Mesenchymal stem cell (in vitro differentiated cells and primary cell): ENCODE results near the gene SLC35F1.

Experiments used
- DNase-seq: peaks from one replicate; pipeline ENCODE4 v3.0.0-alpha.2; 2013
- H2AFZ ChIP-seq: one replicate; pipeline ENCODE4 v1.6.1; 2013; ENCODE audit warnings: low read depth, mild to moderate bottlenecking, control low read depth, inconsistent platforms, low read length, moderate library complexity
- H2AK5ac ChIP-seq: 2 replicates; pipeline ENCODE4 v1.6.1; 2013; ENCODE audit warnings: low read length, moderate library complexity, mild to moderate bottlenecking, inconsistent platforms; ENCODE audit not compliant: severe bottlenecking
- H2BK120ac ChIP-seq: one replicate; pipeline ENCODE4 v1.6.1; 2013; ENCODE audit warnings: low read depth, mild to moderate bottlenecking, inconsistent platforms, low read length, moderate library complexity
- H2BK12ac ChIP-seq, 2 experiments: one replicate each; pipeline ENCODE4 v1.6.1; 2013; ENCODE audit warnings: inconsistent platforms in 2 of 2, low read length in 2 of 2, mild to moderate bottlenecking in 2 of 2, moderate library complexity in 2 of 2, control low read depth in 1 of 2
- H2BK15ac ChIP-seq: one replicate; pipeline ENCODE4 v1.6.1; 2013; ENCODE audit warnings: mild to moderate bottlenecking, low read depth, inconsistent platforms; ENCODE audit not compliant: poor library complexity, severe bottlenecking
- H2BK5ac ChIP-seq: 2 replicates; pipeline ENCODE4 v1.6.1; 2013; ENCODE audit warnings: low read depth, mild to moderate bottlenecking, low read length, control low read depth, inconsistent platforms; ENCODE audit not compliant: poor library complexity, severe bottlenecking
- H3K14ac ChIP-seq, 2 experiments: one replicate each; pipeline ENCODE4 v1.6.1; 2013; ENCODE audit warnings: inconsistent platforms in 2 of 2, low read length in 2 of 2, control low read depth in 1 of 2, mild to moderate bottlenecking in 1 of 2, moderate library complexity in 1 of 2
- H3K18ac ChIP-seq, 2 experiments: one replicate each; pipeline ENCODE4 v1.6.1; 2013; ENCODE audit warnings: inconsistent platforms in 2 of 2, low read length in 2 of 2, control low read depth in 1 of 2, low read depth in 1 of 2, mild to moderate bottlenecking in 1 of 2
- H3K23ac ChIP-seq, 2 experiments: one replicate each; pipeline ENCODE4 v1.6.1; 2013; ENCODE audit warnings: inconsistent platforms in 2 of 2, low read length in 2 of 2, mild to moderate bottlenecking in 2 of 2, moderate library complexity in 2 of 2, control low read depth in 1 of 2
- H3K27ac ChIP-seq: 2 replicates; pipeline ENCODE4 v1.5.1; 2013; ENCODE audit warnings: mild to moderate bottlenecking, moderate library complexity, low read length, control low read depth, inconsistent platforms; ENCODE audit not compliant: poor library complexity, severe bottlenecking
- H3K27me3 ChIP-seq, 2 experiments: 2 replicates each; pipeline versions ENCODE4 v1.6.1 to v1.7.0; 2013; ENCODE audit warnings: low read length in 2 of 2, mild to moderate bottlenecking in 2 of 2, moderate library complexity in 2 of 2, control low read depth in 1 of 2, inconsistent platforms in 1 of 2; ENCODE audit not compliant: control insufficient read depth in 1 of 2, insufficient read depth in 1 of 2
- H3K36me3 ChIP-seq, 2 experiments: 2 replicates each; pipeline versions ENCODE4 v1.6.1 to v1.7.0; 2013; ENCODE audit warnings: low read length in 2 of 2, control low read depth in 1 of 2, inconsistent platforms in 1 of 2, low read depth in 1 of 2, mild to moderate bottlenecking in 1 of 2; ENCODE audit not compliant: insufficient read depth in 2 of 2, control insufficient read depth in 1 of 2
- H3K4ac ChIP-seq, 2 experiments: one replicate each; pipeline ENCODE4 v1.6.1; 2013; ENCODE audit warnings: inconsistent platforms in 2 of 2, low read length in 2 of 2, mild to moderate bottlenecking in 2 of 2, moderate library complexity in 2 of 2, control low read depth in 1 of 2, low read depth in 1 of 2
- H3K4me1 ChIP-seq: 2 replicates; pipeline ENCODE4 v1.6.1; 2013; ENCODE audit warnings: low read depth, low read length, control low read depth; ENCODE audit not compliant: control insufficient read depth, insufficient read depth
- H3K4me2 ChIP-seq: 2 replicates; pipeline ENCODE4 v1.6.1; 2013; ENCODE audit warnings: low read length, mild to moderate bottlenecking, inconsistent platforms; ENCODE audit not compliant: poor library complexity, severe bottlenecking
- H3K4me3 ChIP-seq, 2 experiments: 2 replicates each; pipeline versions ENCODE4 v1.5.1 to v1.7.0; 2013; ENCODE audit warnings: low read length in 2 of 2, mild to moderate bottlenecking in 2 of 2, control low read depth in 1 of 2, low read depth in 1 of 2; ENCODE audit not compliant: insufficient read depth in 1 of 2
- H3K79me1 ChIP-seq: replicated peaks from 2 replicates; pipeline ENCODE4 v1.6.1; 2013; ENCODE audit warnings: mild to moderate bottlenecking, control low read depth, low read length, inconsistent platforms; ENCODE audit not compliant: poor library complexity, severe bottlenecking
- H3K9ac ChIP-seq: 2 replicates; pipeline ENCODE4 v1.7.0; 2013; ENCODE audit warnings: mild to moderate bottlenecking, low read length, moderate library complexity
- H3K9me3 ChIP-seq: 2 replicates; pipeline ENCODE4 v1.7.0; 2013; ENCODE audit warnings: mild to moderate bottlenecking, low read length; ENCODE audit not compliant: control insufficient read depth
- H4K8ac ChIP-seq: one replicate; pipeline ENCODE4 v1.6.1; 2013; ENCODE audit warnings: inconsistent platforms, mild to moderate bottlenecking, low read length, moderate library complexity
- H4K91ac ChIP-seq: one replicate; pipeline ENCODE4 v1.6.1; 2013; ENCODE audit warnings: mild to moderate bottlenecking, low read length, inconsistent platforms
- WGBS: methylation state at CpG from one replicate; pipeline ENCODE4 v1.1.7; 2013; ENCODE audit warnings: mixed read lengths; 5-methylcytosine and 5-hydroxymethylcytosine counted together

SLC35F1 gene

GRCh38 chr6:118134736-118135135 lies 227.7 kb downstream of the SLC35F1 start:
- Histone ChIP-seq H3K27me3 (no peaks in the 10 kb centered on the region), H3K79me1 (no peaks in the 10 kb centered on the region), H2AK5ac (no peak overlapping the region), H2BK15ac (no peak overlapping the region), H3K36me3 (no peaks in the 10 kb centered on the region), H2AFZ (no peak overlapping the region), H3K4ac (no peak overlapping the region), H2BK120ac (no peak overlapping the region), H3K23ac (no peak overlapping the region), H3K4me2 (no peak overlapping the region), H2BK12ac (no peak overlapping the region), H3K4me1 (no peaks in the 10 kb centered on the region), H3K18ac (no peak overlapping the region), H2BK5ac (no peak overlapping the region), H4K8ac (no peak overlapping the region), H3K9ac (no peak overlapping the region), H3K27ac (no peak overlapping the region), H3K4me3 (no peak overlapping the region), H3K9me3 (no peaks in the 10 kb centered on the region), H3K14ac (no peak overlapping the region), H4K91ac (no peak overlapping the region)
- WGBS = 60% methylated on average over 5 of the region's 5 CpGs
- no peak for DNase-seq

GRCh38 chr6:118135371-118135770 lies 228.3 kb downstream of the SLC35F1 start:
- H4K91ac ChIP-seq = no peak overlapping the region
- no peak overlapping the region for H2BK12ac ChIP-seq
- H3K36me3 ChIP-seq = no peaks in the 10 kb centered on the region
- H3K23ac ChIP-seq = no peak overlapping the region
- no peak overlapping the region for H4K8ac ChIP-seq
- no peak overlapping the region for H3K4me2 ChIP-seq
- no peak overlapping the region for H2BK15ac ChIP-seq
- H2BK5ac ChIP-seq = no peak overlapping the region
- no peak overlapping the region for H3K4ac ChIP-seq
- H3K18ac ChIP-seq = no peak overlapping the region
- H3K9me3 ChIP-seq = no peaks in the 10 kb centered on the region
- H2BK120ac ChIP-seq = no peak overlapping the region
- no peak overlapping the region for H3K4me3 ChIP-seq
- no peaks in the 10 kb centered on the region for H3K4me1 ChIP-seq
- DNase-seq = no peak
- H3K27ac ChIP-seq = no peak overlapping the region
- no peak overlapping the region for H2AK5ac ChIP-seq
- 93% methylated on average over 2 of the region's 2 CpGs for WGBS
- no peak overlapping the region for H3K14ac ChIP-seq
- H3K27me3 ChIP-seq = no peaks in the 10 kb centered on the region
- H3K79me1 ChIP-seq = no peaks in the 10 kb centered on the region
- H3K9ac ChIP-seq = no peak overlapping the region
- no peak overlapping the region for H2AFZ ChIP-seq

GRCh38 chr6:118141211-118141610 lies 234.1 kb downstream of the SLC35F1 start:
- Histone ChIP-seq H3K4me1 (no peaks in the 10 kb centered on the region), H3K36me3 (no peaks in the 10 kb centered on the region), H2AK5ac (no peak overlapping the region), H3K4me3 (no peak overlapping the region), H2BK120ac (no peak overlapping the region), H3K27ac (no peak overlapping the region), H4K8ac (no peak overlapping the region), H3K23ac (no peak overlapping the region), H3K18ac (no peak overlapping the region), H3K4me2 (no peak overlapping the region), H3K14ac (no peak overlapping the region), H3K9me3 (no peaks in the 10 kb centered on the region), H2AFZ (no peak overlapping the region), H3K4ac (no peak overlapping the region), H3K79me1 (no peaks in the 10 kb centered on the region), H2BK15ac (no peak overlapping the region), H3K27me3 (no peaks in the 10 kb centered on the region), H4K91ac (no peak overlapping the region), H2BK12ac (no peak overlapping the region), H2BK5ac (no peak overlapping the region), H3K9ac (no peak overlapping the region)
- WGBS = no CpG with 5 or more reads among the region's 1 CpG
- no peak for DNase-seq

GRCh38 chr6:118146584-118146983 lies 239.5 kb downstream of the SLC35F1 start:
- no peaks in the 10 kb centered on the region for H3K9me3 ChIP-seq
- H3K36me3 ChIP-seq = no peaks in the 10 kb centered on the region
- no peak overlapping the region for H4K8ac ChIP-seq
- H2BK15ac ChIP-seq = no peak overlapping the region
- H3K14ac ChIP-seq = no peak overlapping the region
- no peak for DNase-seq
- no peak overlapping the region for H3K4ac ChIP-seq
- no peak overlapping the region for H3K18ac ChIP-seq
- H3K23ac ChIP-seq = no peak overlapping the region
- no peak overlapping the region for H2AFZ ChIP-seq
- no peaks in the 10 kb centered on the region for H3K27me3 ChIP-seq
- no peak overlapping the region for H4K91ac ChIP-seq
- no peak overlapping the region for H3K9ac ChIP-seq
- no peak overlapping the region for H3K27ac ChIP-seq
- no peak overlapping the region for H2BK120ac ChIP-seq
- H3K4me2 ChIP-seq = no peak overlapping the region
- no CpG with 5 or more reads among the region's 1 CpG for WGBS
- no peak overlapping the region for H2BK5ac ChIP-seq
- H2BK12ac ChIP-seq = no peak overlapping the region
- H3K4me1 ChIP-seq = no peaks in the 10 kb centered on the region
- H3K79me1 ChIP-seq = no peaks in the 10 kb centered on the region
- H3K4me3 ChIP-seq = no peak overlapping the region
- no peak overlapping the region for H2AK5ac ChIP-seq
